Upper lobe of left lung (tissue), 6 donors: ENCODE results near the gene APAF1. TPM values are rescaled to one million over a fixed set of nuclear protein-coding genes. Genes with fewer than 3 reads are reported as not detected.

Source experiments
- ATAC-seq, 2 donors: fragments of 200-7000 bp; cut with Tn5 transposase; one replicate each; pipeline ENCODE4 v1.9.1; 2022; ENCODE audit warnings: mild to moderate bottlenecking in 2 of 2, moderate library complexity in 2 of 2; ENCODE audit not compliant: low FRiP score in 2 of 2
- DNase-seq, 2 donors: peaks; one replicate each; pipeline ENCODE4 v3.0.0-alpha.2; 2019 to 2020
- H3K27ac ChIP-seq, 4 donors: fragments of 200-600 bp; sonication (generic); one replicate each; pipeline ENCODE4 v1.5.1; 2016 to 2019
- H3K27me3 ChIP-seq, 4 donors: fragments of 200-600 bp; sonication (generic); one replicate each; pipeline ENCODE4 v1.5.1; 2017 to 2019
- H3K36me3 ChIP-seq, 4 donors: fragments of 200-600 bp; sonication (generic); one replicate each; pipeline ENCODE4 v1.5.1; 2016 to 2019
- H3K4me1 ChIP-seq, 4 donors: fragments of 200-600 bp; sonication (generic); one replicate each; pipeline ENCODE4 v1.5.1; 2018 to 2019
- H3K4me3 ChIP-seq, 4 donors: fragments of 200-600 bp; sonication (generic); one replicate each; pipeline ENCODE4 v1.5.1; 2017 to 2019; ENCODE audit warnings: mild to moderate bottlenecking in 2 of 4, moderate library complexity in 1 of 4
- H3K9me3 ChIP-seq, 4 donors: fragments of 200-600 bp; sonication (generic); one replicate each; pipeline ENCODE4 v1.5.1; 2018 to 2019
- EP300 ChIP-seq, 4 donors: sonication (generic); formaldehyde crosslinking; IDR thresholded peaks; one replicate each; pipeline ENCODE4 v1.5.1; 2017; ENCODE audit warnings: antibody characterized with exemption in 4 of 4, control low read depth in 2 of 4
- POLR2A ChIP-seq, 4 donors: fragments of 450-650 bp; IDR thresholded peaks; one replicate each; pipeline ENCODE4 v1.5.1; 2016 to 2017; ENCODE audit warnings: antibody characterized with exemption in 4 of 4, mild to moderate bottlenecking in 2 of 4
- POLR2AphosphoS5 ChIP-seq, 2 donors: sonication (generic); formaldehyde crosslinking; IDR thresholded peaks; one replicate each; pipeline ENCODE4 v1.5.1; 2017; ENCODE audit warnings: antibody characterized with exemption in 2 of 2
- WGBS, 2 donors: methylation state at CpG; one replicate each; pipeline ENCODE4 v1.1.5; 2017 to 2018; 5-methylcytosine and 5-hydroxymethylcytosine counted together
- total RNA-seq, 6 donors: library from RNA; depleted of rRNA in 4 of 6; stranded (reverse); fragments of >200 nt in 4 of 6; gene quantifications; one replicate each; pipeline versions ENCODE4 v1.1.0 to v1.2.1, GENCODE V29; 2016 to 2021
- TF ChIP-seq, protein P1 (sequence below), 6 experiments: fragments of 450-650 bp in 4 of 6; fragments of 200-600 bp in 2 of 6; sonication (generic) in 2 of 6; IDR thresholded peaks; one replicate each; pipeline ENCODE4 v1.5.1; 2016 to 2019; ENCODE audit warnings: antibody characterized with exemption in 6 of 6
- donor health status: DM: no; HTN: no; CAD: no; lungs with moderate emphysema.
- donor health status: DM: no; HTN: yes; CAD: no; lungs with severe emphysema.

Gene APAF1
- total RNA-seq, 6 donors from 2014 or later, result 11.1 to 25.9 (median 17.7) TPM

DNA sequence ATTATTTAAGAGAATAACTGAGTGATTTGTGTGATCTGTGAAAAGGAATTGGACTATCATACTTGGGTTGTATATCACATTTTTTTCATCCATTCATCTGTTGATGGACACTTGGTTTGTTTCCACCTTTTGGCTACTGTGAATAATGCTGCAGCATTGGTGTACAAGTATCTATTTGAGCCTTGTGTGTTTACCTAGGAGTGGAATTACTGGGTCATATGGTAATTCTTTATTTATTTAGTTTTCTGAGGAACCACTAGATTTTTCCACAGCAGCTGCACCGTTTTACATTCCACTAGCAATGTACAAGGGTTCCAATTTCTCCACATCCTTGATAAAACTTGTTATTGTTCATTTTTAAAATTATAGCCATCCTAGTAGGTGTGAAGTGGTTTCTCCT, 56.1 kb downstream of the APAF1 start:
- Histone ChIP-seq H3K4me1 (peaks cover 0 to 10% (median 4%) of the 10 kb centered on the region in 4 donors), H3K4me3 (no peak overlapping the region), H3K9me3 (no peaks in the 10 kb centered on the region), H3K27ac (no peak overlapping the region), H3K36me3 (peaks cover 0 to 43% (median 6%) of the 10 kb centered on the region in 4 donors), H3K27me3 (no peaks in the 10 kb centered on the region)
- ATAC-seq, result no peak
- DNase-seq, result no peak
- TF ChIP-seq EP300 (IDR thresholded peaks at IDR 0.05), result no peak
- TF ChIP-seq, protein P1, sequence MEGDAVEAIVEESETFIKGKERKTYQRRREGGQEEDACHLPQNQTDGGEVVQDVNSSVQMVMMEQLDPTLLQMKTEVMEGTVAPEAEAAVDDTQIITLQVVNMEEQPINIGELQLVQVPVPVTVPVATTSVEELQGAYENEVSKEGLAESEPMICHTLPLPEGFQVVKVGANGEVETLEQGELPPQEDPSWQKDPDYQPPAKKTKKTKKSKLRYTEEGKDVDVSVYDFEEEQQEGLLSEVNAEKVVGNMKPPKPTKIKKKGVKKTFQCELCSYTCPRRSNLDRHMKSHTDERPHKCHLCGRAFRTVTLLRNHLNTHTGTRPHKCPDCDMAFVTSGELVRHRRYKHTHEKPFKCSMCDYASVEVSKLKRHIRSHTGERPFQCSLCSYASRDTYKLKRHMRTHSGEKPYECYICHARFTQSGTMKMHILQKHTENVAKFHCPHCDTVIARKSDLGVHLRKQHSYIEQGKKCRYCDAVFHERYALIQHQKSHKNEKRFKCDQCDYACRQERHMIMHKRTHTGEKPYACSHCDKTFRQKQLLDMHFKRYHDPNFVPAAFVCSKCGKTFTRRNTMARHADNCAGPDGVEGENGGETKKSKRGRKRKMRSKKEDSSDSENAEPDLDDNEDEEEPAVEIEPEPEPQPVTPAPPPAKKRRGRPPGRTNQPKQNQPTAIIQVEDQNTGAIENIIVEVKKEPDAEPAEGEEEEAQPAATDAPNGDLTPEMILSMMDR (IDR thresholded peaks at IDR 0.05), result no peak
- TF ChIP-seq POLR2A (IDR thresholded peaks at IDR 0.05), result no peak
- no peak for TF ChIP-seq POLR2AphosphoS5 (IDR thresholded peaks at IDR 0.05)
- WGBS, 2 donors, result 38 to 48% methylated on average over 1 of the region's 1 CpG

DNA sequence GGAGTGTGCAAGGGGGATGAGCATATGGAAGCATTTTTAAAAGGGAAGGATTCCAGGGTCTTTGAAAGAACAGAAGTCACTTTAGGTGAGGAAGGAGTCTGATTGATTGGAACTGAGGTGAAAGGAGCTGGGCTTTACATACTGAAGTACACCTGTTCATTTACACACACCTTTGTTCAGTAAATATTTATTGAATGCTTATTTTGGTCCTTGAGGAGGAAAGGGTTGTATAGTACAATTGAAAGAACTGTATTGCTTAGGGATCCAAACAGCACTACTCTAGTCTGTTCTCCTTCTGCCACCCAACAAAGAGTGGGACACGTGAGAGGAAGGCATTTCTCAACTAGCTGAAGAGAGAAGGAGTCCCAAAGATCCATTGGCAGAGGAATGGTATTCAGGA, 63.9 kb downstream of the APAF1 start:
- WGBS, 2 donors, result 92 to 100% methylated on average over 1 of the region's 1 CpG
- DNase-seq, result no peak
- H3K27ac ChIP-seq, result no peak overlapping the region
- ATAC-seq, result no peak
- H3K9me3 ChIP-seq, result no peaks in the 10 kb centered on the region
- H3K4me1 ChIP-seq, result no peaks in the 10 kb centered on the region
- no peak overlapping the region for H3K4me3 ChIP-seq
- no peaks in the 10 kb centered on the region for H3K27me3 ChIP-seq
- no peak for TF ChIP-seq POLR2A (IDR thresholded peaks at IDR 0.05)
- no peak for TF ChIP-seq EP300 (IDR thresholded peaks at IDR 0.05)
- no peak for TF ChIP-seq POLR2AphosphoS5 (IDR thresholded peaks at IDR 0.05)
- TF ChIP-seq, protein P1 (IDR thresholded peaks at IDR 0.05), result no peak
- peaks cover 0 to 77% (median 47%) of the 10 kb centered on the region in 4 donors for H3K36me3 ChIP-seq

GRCh38 chr12:98714426-98714825, 69.3 kb downstream of the APAF1 start:
- TF ChIP-seq EP300 (IDR thresholded peaks at IDR 0.05), result no peak
- TF ChIP-seq, protein P1 (IDR thresholded peaks at IDR 0.05), result no peak
- no peak for TF ChIP-seq POLR2A (IDR thresholded peaks at IDR 0.05)
- TF ChIP-seq POLR2AphosphoS5 (IDR thresholded peaks at IDR 0.05), result no peak
- Histone ChIP-seq H3K9me3 (no peaks in the 10 kb centered on the region), H3K4me3 (no peak overlapping the region), H3K27ac (no peak overlapping the region), H3K36me3 (peaks cover 0 to 85% (median 47%) of the 10 kb centered on the region in 4 donors), H3K27me3 (no peaks in the 10 kb centered on the region), H3K4me1 (no peaks in the 10 kb centered on the region)
- WGBS, 2 donors, result 91 to 92% methylated on average over 4 of the region's 4 CpGs
- no peak for ATAC-seq
- no peak for DNase-seq

DNA sequence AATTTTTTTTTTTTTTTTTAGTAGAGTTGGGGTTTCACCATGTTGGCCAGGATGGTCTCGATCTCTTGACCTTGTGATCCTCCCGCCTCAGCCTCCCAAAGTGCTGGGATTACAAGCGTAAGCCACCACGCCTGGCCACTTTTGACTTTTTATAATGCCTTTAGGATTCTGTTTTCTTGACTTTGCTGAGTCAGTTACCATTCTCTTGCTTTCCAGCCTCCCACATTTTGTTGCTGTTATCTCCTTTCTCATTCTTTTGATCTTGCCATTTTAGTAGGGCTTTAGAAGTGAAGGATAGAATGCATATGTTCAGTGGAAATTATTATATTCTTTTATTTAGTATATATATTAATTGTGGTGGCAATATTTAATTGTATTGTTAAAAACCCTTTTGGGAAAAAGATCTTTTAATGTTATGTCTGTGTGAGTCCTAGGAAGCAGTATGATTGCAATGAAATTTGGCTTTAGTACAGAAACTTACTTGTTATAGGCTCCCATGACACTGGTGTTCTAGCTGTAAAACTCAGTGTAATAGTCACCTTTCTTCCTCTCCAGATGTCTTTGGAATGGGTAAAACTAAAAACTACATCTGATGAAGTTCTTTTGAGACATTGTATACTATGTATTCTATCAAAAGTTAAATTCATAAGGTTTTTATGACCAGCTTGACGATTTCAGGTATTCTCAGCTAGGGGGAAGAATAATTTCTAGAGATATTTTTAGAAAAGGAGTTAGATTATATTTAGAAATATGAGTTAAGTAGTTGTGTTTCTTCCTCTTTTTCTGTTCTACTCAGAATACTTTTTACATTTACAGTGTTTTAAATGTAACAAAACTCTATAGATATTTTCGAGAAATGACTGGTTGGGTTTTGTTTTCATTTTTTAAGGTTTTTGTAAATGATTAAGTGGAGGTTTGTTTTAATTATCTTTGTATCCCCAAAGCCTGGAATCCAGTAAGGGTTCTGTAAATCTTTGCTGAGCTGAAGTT, 74.7 kb downstream of the APAF1 start:
- H3K4me3 ChIP-seq, result no peak overlapping the region
- DNase-seq, result no peak
- H3K27me3 ChIP-seq, result no peaks in the 10 kb centered on the region
- H3K4me1 ChIP-seq, result no peaks in the 10 kb centered on the region
- H3K27ac ChIP-seq, result no peak overlapping the region
- no peak for TF ChIP-seq POLR2A (IDR thresholded peaks at IDR 0.05)
- TF ChIP-seq, protein P1 (IDR thresholded peaks at IDR 0.05), result no peak
- no peak for TF ChIP-seq EP300 (IDR thresholded peaks at IDR 0.05)
- TF ChIP-seq POLR2AphosphoS5 (IDR thresholded peaks at IDR 0.05), result no peak
- H3K9me3 ChIP-seq, result no peaks in the 10 kb centered on the region
- H3K36me3 ChIP-seq, result peaks cover 7 to 83% (median 34%) of the 10 kb centered on the region in 4 donors
- no peak for ATAC-seq
- WGBS, 2 donors, result 91 to 92% methylated on average over 6 of the region's 6 CpGs
